MM.1S (cell line): ENCODE data around the gene ERF.

ENCODE experiments used
- DNase-seq: peaks from one replicate; pipeline ENCODE4 v3.0.0-alpha.2; 2015
- H2AFZ ChIP-seq: fragments of 300-600 bp; sonication (generic); 2 replicates; pipeline ENCODE4 v1.6.0; 2016; ENCODE audit warnings: antibody characterized with exemption, low read length
- H3F3A ChIP-seq: fragments of 300-600 bp; sonication (generic); 2 replicates; pipeline ENCODE4 v1.6.1; 2016; ENCODE audit warnings: mild to moderate bottlenecking, antibody characterized with exemption, low read length, moderate library complexity, mixed read lengths; ENCODE audit not compliant: insufficient read depth
- H3K27ac ChIP-seq: fragments of 300-600 bp; sonication (generic); 2 replicates; pipeline ENCODE4 v1.5.1; 2016; ENCODE audit warnings: mild to moderate bottlenecking, low read length
- H3K27me3 ChIP-seq: fragments of 300-600 bp; sonication (generic); replicated peaks from 2 replicates; pipeline ENCODE4 v1.6.0; 2016; ENCODE audit warnings: low read length; ENCODE audit not compliant: insufficient read depth
- H3K36me3 ChIP-seq: fragments of 300-600 bp; sonication (generic); replicated peaks from 2 replicates; pipeline ENCODE4 v1.6.1; 2016; ENCODE audit warnings: mild to moderate bottlenecking, low read length, mixed read lengths; ENCODE audit not compliant: insufficient read depth
- H3K4me1 ChIP-seq: fragments of 300-600 bp; sonication (generic); 2 replicates; pipeline ENCODE4 v1.6.1; 2016; ENCODE audit warnings: low read length, mixed read lengths
- H3K4me2 ChIP-seq: fragments of 300-600 bp; sonication (generic); 2 replicates; pipeline ENCODE4 v1.6.0; 2016; ENCODE audit warnings: low read depth, low read length
- H3K4me3 ChIP-seq: fragments of 300-600 bp; sonication (generic); 2 replicates; pipeline ENCODE4 v1.5.1; 2016; ENCODE audit warnings: low read length, mixed read lengths
- H3K79me2 ChIP-seq: fragments of 300-600 bp; sonication (generic); 2 replicates; pipeline ENCODE4 v1.6.1; 2016; ENCODE audit warnings: mixed run types, low read length, mixed read lengths
- H3K9ac ChIP-seq: fragments of 300-600 bp; sonication (generic); 2 replicates; pipeline ENCODE4 v1.6.1; 2016; ENCODE audit warnings: low read length, mixed read lengths
- H3K9me2 ChIP-seq: fragments of 300-600 bp; sonication (generic); replicated peaks from 2 replicates; pipeline ENCODE4 v1.6.1; 2016; ENCODE audit warnings: mild to moderate bottlenecking, low read length, mixed read lengths; ENCODE audit not compliant: insufficient read depth
- H3K9me3 ChIP-seq: fragments of 300-600 bp; sonication (generic); replicated peaks from 2 replicates; pipeline ENCODE4 v1.6.1; 2016; ENCODE audit warnings: mild to moderate bottlenecking, low read length, mixed read lengths; ENCODE audit not compliant: insufficient read depth
- H4K20me1 ChIP-seq: fragments of 300-600 bp; sonication (generic); 2 replicates; pipeline ENCODE4 v1.6.1; 2016; ENCODE audit warnings: mild to moderate bottlenecking, low read length, moderate library complexity, mixed read lengths; ENCODE audit not compliant: insufficient read depth
- CTCF ChIP-seq: fragments of 300-600 bp; sonication (generic); IDR thresholded peaks from 2 replicates; pipeline ENCODE4 v1.5.1; 2016; ENCODE audit warnings: antibody characterized with exemption, low read length, mixed read lengths
- EZH2 ChIP-seq: fragments of 300-600 bp; sonication (generic); optimal IDR thresholded peaks from 2 replicates; pipeline ENCODE3; 2017; ENCODE audit warnings: low read depth, mild to moderate bottlenecking, antibody characterized with exemption, low read length, mixed read lengths
- EZH2phosphoT487 ChIP-seq: fragments of 300-600 bp; sonication (generic); IDR thresholded peaks from 2 replicates; pipeline ENCODE4 v1.6.1; 2018; ENCODE audit warnings: antibody characterized with exemption, low read length

The ERF gene

GRCh38 chr19:42276821-42277220 is 21.9 kb upstream of the ERF start:
- Histone ChIP-seq H3K27me3 (no peaks in the 10 kb centered on the region), H3K36me3 (no peaks in the 10 kb centered on the region), H3K79me2 (peaks cover 31% of the 10 kb centered on the region), H4K20me1 (no peaks in the 10 kb centered on the region), H3K4me2 (no peak overlapping the region), H3F3A (0 out of 2 replicates have a peak, but pooled peaks cover 2% of the 10 kb centered on the region), H3K27ac (no peak overlapping the region), H3K9me3 (no peaks in the 10 kb centered on the region), H2AFZ (no peak overlapping the region), H3K9me2 (no peaks in the 10 kb centered on the region), H3K4me1 (peaks cover 8% of the 10 kb centered on the region), H3K4me3 (no peak overlapping the region), H3K9ac (no peak overlapping the region)
- DNase-seq, result no peak
- TF ChIP-seq EZH2phosphoT487, result no peak
- no peak for TF ChIP-seq CTCF
- TF ChIP-seq EZH2, result no peak

GRCh38 chr19:42276284-42276683 is 21.4 kb upstream of the ERF start:
- no peaks in the 10 kb centered on the region for H3K9me3 ChIP-seq
- no peaks in the 10 kb centered on the region for H3K9me2 ChIP-seq
- H3K27me3 ChIP-seq, result no peaks in the 10 kb centered on the region
- H3K9ac ChIP-seq, result no peak overlapping the region
- no peak for DNase-seq
- H3F3A ChIP-seq, result 0 out of 2 replicates have a peak, but pooled peaks cover 1% of the 10 kb centered on the region
- no peak overlapping the region for H3K27ac ChIP-seq
- peaks cover 36% of the 10 kb centered on the region for H3K79me2 ChIP-seq
- no peaks in the 10 kb centered on the region for H3K36me3 ChIP-seq
- no peak overlapping the region for H3K4me2 ChIP-seq
- H4K20me1 ChIP-seq, result no peaks in the 10 kb centered on the region
- H3K4me3 ChIP-seq, result no peak overlapping the region
- TF ChIP-seq EZH2 (no peak), CTCF (no peak), EZH2phosphoT487 (no peak)
- peaks cover 13% of the 10 kb centered on the region for H3K4me1 ChIP-seq
- H2AFZ ChIP-seq, result no peak overlapping the region

- Histone ChIP-seq H3K4me1 (peaks cover 16% of the 10 kb centered on the region), H3K4me2 (no peak overlapping the region), H3K4me3 (no peak overlapping the region), H3K36me3 (no peaks in the 10 kb centered on the region), H3K27ac (no peak overlapping the region), H4K20me1 (no peaks in the 10 kb centered on the region), H3K9ac (no peak overlapping the region), H3K79me2 (peaks cover 43% of the 10 kb centered on the region), H3F3A (peaks cover 2% of the 10 kb centered on the region; the same call in 1 of the 2 replicates), H3K9me2 (no peaks in the 10 kb centered on the region), H2AFZ (no peak overlapping the region), H3K27me3 (no peaks in the 10 kb centered on the region), H3K9me3 (no peaks in the 10 kb centered on the region)
- TF ChIP-seq CTCF (no peak), EZH2phosphoT487 (no peak), EZH2 (no peak)
- DNase-seq, result peak; percentile 2
Observed at GRCh38 chr19:42275517-42275916, 20.6 kb upstream of the ERF start.
